Measurements from ENCODE around the gene MARCHF3.

Gene MARCHF3

GRCh38 chr5:127072861-127073846 lies 42.8 kb upstream of the MARCHF3 start, which contains the start of gene C5orf63:
Gene C5orf63 (minus strand): TSS chr5:127073502. CDS start chr5:127058995, 14,507 bp downstream.
- peak; percentile 55 for DNase-seq (ENCODE audit: low read depth)
- H3K4me3 ChIP-seq (ENCODE audit: low read length) = peak within 1 kb of the TSS; percentile 69
- no peak for TF ChIP-seq CTCF (IDR thresholded peaks at IDR 0.05; ENCODE audit: insufficient read depth, low read depth, low read length, missing control alignments)

- H3K4me3 ChIP-seq (ENCODE audit: low read length) = no peak overlapping the region
- DNase-seq (ENCODE audit: low read depth) = no peak
- no peak for TF ChIP-seq CTCF (IDR thresholded peaks at IDR 0.05; ENCODE audit: insufficient read depth, low read depth, low read length, missing control alignments)
Observed at GRCh38 chr5:127070243-127070642, 39.9 kb upstream of the MARCHF3 start.

GRCh38 chr5:127068493-127069214 lies 38.3 kb upstream of the MARCHF3 start:
- TF ChIP-seq CTCF (IDR thresholded peaks at IDR 0.05; ENCODE audit: insufficient read depth, low read depth, low read length, missing control alignments) = no peak
- DNase-seq (ENCODE audit: low read depth) = peak; percentile 52
- no peak overlapping the region for H3K4me3 ChIP-seq (ENCODE audit: low read length)

- H3K4me3 ChIP-seq (ENCODE audit: low read length) = no peak overlapping the region
- no peak for DNase-seq (ENCODE audit: low read depth)
- no peak for TF ChIP-seq CTCF (IDR thresholded peaks at IDR 0.05; ENCODE audit: insufficient read depth, low read depth, low read length, missing control alignments)
Observed at GRCh38 chr5:127066721-127067120, 36.4 kb upstream of the MARCHF3 start.

GRCh38 chr5:127064253-127064840 lies 34.0 kb upstream of the MARCHF3 start:
- H3K4me3 ChIP-seq (ENCODE audit: low read length) = no peak overlapping the region
- no peak for TF ChIP-seq CTCF (IDR thresholded peaks at IDR 0.05; ENCODE audit: insufficient read depth, low read depth, low read length, missing control alignments)
- peak; percentile 90 for DNase-seq (ENCODE audit: low read depth)

GRCh38 chr5:127063257-127063913 lies 33.0 kb upstream of the MARCHF3 start:
- H3K4me3 ChIP-seq (ENCODE audit: low read length) = no peak overlapping the region
- DNase-seq (ENCODE audit: low read depth) = no peak
- no peak for TF ChIP-seq CTCF (IDR thresholded peaks at IDR 0.05; ENCODE audit: insufficient read depth, low read depth, low read length, missing control alignments)
